Neural cell (in vitro differentiated cells): ENCODE measurements around the gene PROX1. TPM values are rescaled to one million over a fixed set of nuclear protein-coding genes. Genes with fewer than 3 reads are reported as not detected.
A peak's percentile ranks its signal among the peaks of the same experiment; 100 is the strongest.

Source experiments
- H2AFZ ChIP-seq: fragments of 200-600, 300-800 bp; sonication (generic), shearing (Covaris generic); 2 replicates; pipeline ENCODE4 v1.6.0; 2014; ENCODE audit warnings: low read depth, mild to moderate bottlenecking, antibody characterized with exemption, low read length, moderate library complexity
- H3F3A ChIP-seq: fragments of 200-600 bp; shearing (Covaris generic); 2 replicates; pipeline ENCODE4 v1.6.1; 2016; ENCODE audit warnings: mild to moderate bottlenecking, moderate library complexity, mixed read lengths, antibody characterized with exemption, low read length; ENCODE audit not compliant: insufficient read depth, poor library complexity, severe bottlenecking
- H3K27ac ChIP-seq: fragments of 200-600, 300-800 bp; sonication (generic), shearing (Covaris generic); 2 replicates; pipeline ENCODE4 v1.5.1; 2014; ENCODE audit warnings: mild to moderate bottlenecking, low read length, moderate library complexity
- H3K27me3 ChIP-seq: fragments of 300-800, 200-600 bp; sonication (generic), shearing (Covaris generic); 2 replicates; pipeline ENCODE4 v1.6.0; 2014; ENCODE audit warnings: mild to moderate bottlenecking, low read depth, low read length, moderate library complexity; ENCODE audit not compliant: insufficient read depth
- H3K36me3 ChIP-seq: fragments of 300-800, 200-600 bp; sonication (generic), shearing (Covaris generic); 2 replicates; pipeline ENCODE4 v1.5.1; 2014; ENCODE audit warnings: mild to moderate bottlenecking, antibody characterized with exemption, low read length, moderate library complexity; ENCODE audit not compliant: insufficient read depth
- H3K4me2 ChIP-seq: fragments of 300-800, 200-600 bp; sonication (generic), shearing (Covaris generic); 2 replicates; pipeline ENCODE4 v1.6.0; 2014; ENCODE audit warnings: mild to moderate bottlenecking, low read length
- H3K4me3 ChIP-seq: fragments of 300-800, 200-600 bp; sonication (generic), shearing (Covaris generic); 2 replicates; pipeline ENCODE4 v1.5.1; 2014; ENCODE audit warnings: mild to moderate bottlenecking, low read length, moderate library complexity
- H3K79me2 ChIP-seq: fragments of 200-600 bp; shearing (Covaris generic); replicated peaks from 2 replicates; pipeline ENCODE4 v1.6.0; 2014; ENCODE audit warnings: mild to moderate bottlenecking, low read length, moderate library complexity; ENCODE audit not compliant: insufficient read depth
- H3K9ac ChIP-seq: fragments of 300-800, 200-600 bp; sonication (generic), shearing (Covaris generic); 2 replicates; pipeline ENCODE4 v1.6.1; 2016; ENCODE audit warnings: mild to moderate bottlenecking, low read length, mixed read lengths
- H3K9me2 ChIP-seq: fragments of 200-600 bp; shearing (Covaris generic); 2 replicates; pipeline ENCODE4 v1.6.1; 2016; ENCODE audit warnings: mild to moderate bottlenecking, low read length, mixed read lengths; ENCODE audit not compliant: insufficient read depth
- H3K9me3 ChIP-seq: fragments of 200-600, 300-800 bp; sonication (generic), shearing (Covaris generic); 2 replicates; pipeline ENCODE4 v1.6.1; 2016; ENCODE audit warnings: mild to moderate bottlenecking, mixed run types, low read length, moderate library complexity, mixed read lengths
- H4K20me1 ChIP-seq: fragments of 200-600 bp; shearing (Covaris generic); 2 replicates; pipeline ENCODE4 v1.6.1; 2016; ENCODE audit warnings: mild to moderate bottlenecking, mixed run types; ENCODE audit not compliant: insufficient read depth
- EP300 ChIP-seq: fragments of 450-650 bp; conservative IDR thresholded peaks from 2 replicates; pipeline ENCODE4 v1.6.1; 2014; ENCODE audit warnings: antibody characterized with exemption, mild to moderate bottlenecking, moderate library complexity; ENCODE audit not compliant: poor library complexity, severe bottlenecking
- EZH2 ChIP-seq: fragments of 200-600, 300-800 bp; shearing (Covaris generic), sonication (generic); IDR thresholded peaks from 2 replicates; pipeline ENCODE4 v1.6.1; 2014; ENCODE audit warnings: antibody characterized with exemption, low read length, borderline replicate concordance, mild to moderate bottlenecking; ENCODE audit not compliant: insufficient read depth, poor library complexity, severe bottlenecking
- MXI1 ChIP-seq: fragments of 450-650 bp; conservative IDR thresholded peaks from 2 replicates; pipeline ENCODE4 v1.6.1; 2014; ENCODE audit warnings: antibody characterized with exemption, mild to moderate bottlenecking; ENCODE audit not compliant: poor library complexity, severe bottlenecking
- POLR2AphosphoS5 ChIP-seq: IDR thresholded peaks from 2 replicates; pipeline ENCODE4 v1.6.1; 2012
- RAD21 ChIP-seq: fragments of 450-650 bp; conservative IDR thresholded peaks from 2 replicates; pipeline ENCODE4 v1.6.1; 2014; ENCODE audit warnings: antibody characterized with exemption, mild to moderate bottlenecking, moderate library complexity
- SMC3 ChIP-seq: fragments of 450-650 bp; conservative IDR thresholded peaks from 2 replicates; pipeline ENCODE4 v1.6.1; 2014; ENCODE audit warnings: antibody characterized with exemption, mild to moderate bottlenecking, moderate library complexity; ENCODE audit not compliant: poor library complexity
- TAF1 ChIP-seq: IDR thresholded peaks from 2 replicates; pipeline ENCODE4 v1.6.1; 2012; ENCODE audit warnings: low read depth
- polyA plus RNA-seq: library from polyadenylated mRNA; depleted of rRNA; stranded (reverse); fragments of >200 nt; gene quantifications from 2 replicates; pipeline ENCODE4 v1.2.3, GENCODE V29; 2014
- TF ChIP-seq, protein P1 (sequence below): IDR thresholded peaks from 2 replicates; pipeline ENCODE4 v1.6.1; 2012; ENCODE audit warnings: borderline replicate concordance
- TF ChIP-seq, protein P2 (sequence below): fragments of 450-650 bp; IDR thresholded peaks from 2 replicates; pipeline ENCODE4 v1.5.1; 2014; ENCODE audit warnings: antibody characterized with exemption, mild to moderate bottlenecking, moderate library complexity; ENCODE audit not compliant: poor library complexity, severe bottlenecking

The PROX1 gene
- polyA plus RNA-seq, 1 donor from 2014 or later: 1.0 TPM

DNA sequence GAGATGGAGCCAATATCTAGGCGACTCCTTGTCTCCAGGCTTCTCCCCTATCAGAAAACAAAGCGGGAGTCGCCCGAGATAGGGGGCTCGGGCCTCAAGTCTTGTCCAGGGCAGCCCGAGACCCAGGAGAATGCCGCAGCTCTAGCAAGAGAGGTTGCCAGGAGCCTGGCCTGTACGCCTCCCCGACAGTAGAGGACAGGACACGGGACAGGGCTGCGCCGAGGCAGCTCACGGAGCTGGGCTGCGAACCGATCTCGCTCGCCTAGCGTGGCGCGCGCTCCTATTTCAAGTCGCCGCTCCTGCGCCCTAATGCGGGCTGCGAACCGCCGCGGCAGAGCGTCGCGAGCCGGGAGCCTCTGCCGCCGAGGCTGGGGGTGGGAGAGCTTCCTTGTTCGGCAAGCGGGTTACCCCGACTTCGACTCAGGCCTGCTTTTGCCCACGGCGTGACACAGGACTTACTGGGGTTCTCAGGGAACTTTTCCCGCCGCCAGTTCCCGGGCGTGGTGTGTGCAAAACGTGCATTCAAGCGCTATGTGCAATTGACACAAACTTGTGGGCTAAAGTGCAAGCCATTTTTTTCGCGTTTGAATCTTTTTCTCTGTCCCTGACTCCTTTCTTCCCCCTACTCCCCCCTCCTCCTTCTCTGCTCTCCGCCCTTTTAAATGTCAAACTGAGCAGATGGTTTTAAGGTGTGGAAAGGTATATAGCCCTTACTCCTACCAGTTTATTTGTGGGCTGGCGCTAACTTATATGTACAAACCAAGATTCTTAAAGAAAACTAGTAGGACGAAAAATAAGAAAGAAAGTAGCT, 2.4 kb upstream of the PROX1 start:
- Histone ChIP-seq H3K79me2 (no peaks in the 10 kb centered on the region), H4K20me1 (no peaks in the 10 kb centered on the region), H3K9ac (no peak overlapping the region), H3K4me2 (no peak overlapping the region), H3K27me3 (peaks cover 86% of the 10 kb centered on the region), H3K36me3 (no peaks in the 10 kb centered on the region), H3K27ac (no peak overlapping the region), H3K4me3 (peak overlapping the region; percentile 57), H3K9me3 (no peaks in the 10 kb centered on the region), H3F3A (peaks cover 7% of the 10 kb centered on the region), H2AFZ (no peak overlapping the region), H3K9me2 (no peaks in the 10 kb centered on the region)
- TF ChIP-seq, protein P1, sequence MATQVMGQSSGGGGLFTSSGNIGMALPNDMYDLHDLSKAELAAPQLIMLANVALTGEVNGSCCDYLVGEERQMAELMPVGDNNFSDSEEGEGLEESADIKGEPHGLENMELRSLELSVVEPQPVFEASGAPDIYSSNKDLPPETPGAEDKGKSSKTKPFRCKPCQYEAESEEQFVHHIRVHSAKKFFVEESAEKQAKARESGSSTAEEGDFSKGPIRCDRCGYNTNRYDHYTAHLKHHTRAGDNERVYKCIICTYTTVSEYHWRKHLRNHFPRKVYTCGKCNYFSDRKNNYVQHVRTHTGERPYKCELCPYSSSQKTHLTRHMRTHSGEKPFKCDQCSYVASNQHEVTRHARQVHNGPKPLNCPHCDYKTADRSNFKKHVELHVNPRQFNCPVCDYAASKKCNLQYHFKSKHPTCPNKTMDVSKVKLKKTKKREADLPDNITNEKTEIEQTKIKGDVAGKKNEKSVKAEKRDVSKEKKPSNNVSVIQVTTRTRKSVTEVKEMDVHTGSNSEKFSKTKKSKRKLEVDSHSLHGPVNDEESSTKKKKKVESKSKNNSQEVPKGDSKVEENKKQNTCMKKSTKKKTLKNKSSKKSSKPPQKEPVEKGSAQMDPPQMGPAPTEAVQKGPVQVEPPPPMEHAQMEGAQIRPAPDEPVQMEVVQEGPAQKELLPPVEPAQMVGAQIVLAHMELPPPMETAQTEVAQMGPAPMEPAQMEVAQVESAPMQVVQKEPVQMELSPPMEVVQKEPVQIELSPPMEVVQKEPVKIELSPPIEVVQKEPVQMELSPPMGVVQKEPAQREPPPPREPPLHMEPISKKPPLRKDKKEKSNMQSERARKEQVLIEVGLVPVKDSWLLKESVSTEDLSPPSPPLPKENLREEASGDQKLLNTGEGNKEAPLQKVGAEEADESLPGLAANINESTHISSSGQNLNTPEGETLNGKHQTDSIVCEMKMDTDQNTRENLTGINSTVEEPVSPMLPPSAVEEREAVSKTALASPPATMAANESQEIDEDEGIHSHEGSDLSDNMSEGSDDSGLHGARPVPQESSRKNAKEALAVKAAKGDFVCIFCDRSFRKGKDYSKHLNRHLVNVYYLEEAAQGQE: no peak
- TF ChIP-seq EZH2: no peak
- TF ChIP-seq RAD21: no peak
- TF ChIP-seq MXI1: no peak
- TF ChIP-seq TAF1: no peak
- TF ChIP-seq SMC3: no peak
- no peak for TF ChIP-seq EP300
- TF ChIP-seq POLR2AphosphoS5: no peak
- TF ChIP-seq, protein P2, sequence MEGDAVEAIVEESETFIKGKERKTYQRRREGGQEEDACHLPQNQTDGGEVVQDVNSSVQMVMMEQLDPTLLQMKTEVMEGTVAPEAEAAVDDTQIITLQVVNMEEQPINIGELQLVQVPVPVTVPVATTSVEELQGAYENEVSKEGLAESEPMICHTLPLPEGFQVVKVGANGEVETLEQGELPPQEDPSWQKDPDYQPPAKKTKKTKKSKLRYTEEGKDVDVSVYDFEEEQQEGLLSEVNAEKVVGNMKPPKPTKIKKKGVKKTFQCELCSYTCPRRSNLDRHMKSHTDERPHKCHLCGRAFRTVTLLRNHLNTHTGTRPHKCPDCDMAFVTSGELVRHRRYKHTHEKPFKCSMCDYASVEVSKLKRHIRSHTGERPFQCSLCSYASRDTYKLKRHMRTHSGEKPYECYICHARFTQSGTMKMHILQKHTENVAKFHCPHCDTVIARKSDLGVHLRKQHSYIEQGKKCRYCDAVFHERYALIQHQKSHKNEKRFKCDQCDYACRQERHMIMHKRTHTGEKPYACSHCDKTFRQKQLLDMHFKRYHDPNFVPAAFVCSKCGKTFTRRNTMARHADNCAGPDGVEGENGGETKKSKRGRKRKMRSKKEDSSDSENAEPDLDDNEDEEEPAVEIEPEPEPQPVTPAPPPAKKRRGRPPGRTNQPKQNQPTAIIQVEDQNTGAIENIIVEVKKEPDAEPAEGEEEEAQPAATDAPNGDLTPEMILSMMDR: no peak

DNA sequence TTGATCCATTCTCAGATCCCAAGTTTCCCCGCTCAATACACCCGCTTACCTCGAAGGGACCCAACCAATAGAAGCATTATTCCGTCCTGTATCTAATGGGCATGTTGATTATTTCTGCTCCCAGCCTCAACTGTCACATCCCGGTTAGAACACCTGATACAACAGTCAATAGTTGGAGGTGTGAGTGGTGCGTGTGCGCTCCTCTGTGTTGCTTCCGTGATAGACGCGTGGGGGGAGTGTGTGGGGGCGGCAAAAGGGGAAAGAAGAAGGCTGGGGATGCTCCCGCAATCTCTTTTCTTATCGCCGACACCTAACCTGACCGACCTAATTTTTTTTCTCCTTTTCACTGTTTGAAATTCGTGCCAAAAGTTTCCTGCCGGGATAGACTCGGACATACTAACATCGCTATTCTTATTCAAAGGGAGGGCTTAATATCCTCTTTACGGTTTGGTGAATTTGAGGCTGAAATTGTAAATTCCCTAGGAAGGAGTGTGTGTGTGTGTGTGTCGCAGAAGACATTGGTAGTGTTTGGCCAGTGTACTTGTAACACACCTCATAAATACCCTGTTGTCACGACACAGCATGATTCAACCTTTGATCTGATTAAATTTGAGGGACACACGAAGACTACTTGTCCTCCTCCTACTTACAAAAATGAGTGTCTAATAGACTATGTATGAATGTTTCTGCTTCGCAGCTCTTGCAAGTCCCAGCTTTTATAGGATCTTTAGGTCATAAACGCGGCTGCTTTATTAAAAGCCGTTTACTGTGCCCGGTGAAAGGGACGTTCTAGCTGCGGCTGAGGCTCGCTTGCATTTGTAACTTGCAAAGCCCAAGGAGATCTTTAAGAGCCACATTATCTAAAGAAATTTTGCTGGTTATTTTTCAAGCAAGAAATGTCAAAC, 1.5 kb upstream of the PROX1 start:
- Histone ChIP-seq H3K9me2 (no peaks in the 10 kb centered on the region), H3K27me3 (peaks cover 86% of the 10 kb centered on the region), H3K4me3 (peak overlapping the region; percentile 75), H2AFZ (no peak overlapping the region), H3K9ac (no peak overlapping the region), H3K36me3 (no peaks in the 10 kb centered on the region), H3K9me3 (no peaks in the 10 kb centered on the region), H3K4me2 (no peak overlapping the region), H3K27ac (no peak overlapping the region), H3K79me2 (no peaks in the 10 kb centered on the region), H4K20me1 (no peaks in the 10 kb centered on the region), H3F3A (peaks cover 7% of the 10 kb centered on the region)
- TF ChIP-seq POLR2AphosphoS5 (peak; percentile 44), EP300 (no peak), EZH2 (peak; percentile 70)
- TF ChIP-seq, protein P1: no peak
